SK-N-SH (cell line): Measurements from ENCODE around the gene CNTN2. TPM values are rescaled to one million over a fixed set of nuclear protein-coding genes. Genes with fewer than 3 reads are reported as not detected.
A peak's percentile ranks its signal among the peaks of the same experiment; 100 is the strongest.

ENCODE experiments used
- CTCF ChIA-PET: fragments of 300-600, 350-600 bp; formaldehyde crosslinking; extraction: SDS; loops from one replicate; lab custom pipeline; 2021; lab: Yijun Ruan, JAX
- POLR2A ChIA-PET: fragments of 350-600 bp; sonication (Branson Sonifier 250); formaldehyde crosslinking; extraction: SDS; loops from one replicate; lab custom pipeline; 2020; ENCODE audit warnings: antibody characterized with exemption, inconsistent platforms; lab: Yijun Ruan, JAX
- DNase-seq: peaks from one replicate; pipeline ENCODE4 v3.0.0; 2012
- H2AFZ ChIP-seq: fragments of 200-600 bp; sonication (generic); 2 replicates; pipeline ENCODE4 v1.8.1; 2016; ENCODE audit warnings: antibody characterized with exemption, mild to moderate bottlenecking, low read depth
- H3F3A ChIP-seq: fragments of 200-600 bp; sonication (generic); replicated peaks from 2 replicates; pipeline ENCODE3; 2016; ENCODE audit warnings: antibody characterized with exemption, mild to moderate bottlenecking; ENCODE audit not compliant: insufficient read depth
- H3K27ac ChIP-seq, 2 experiments: fragments of 200-500 bp in 1 of 2; fragments of 200-600 bp in 1 of 2; sonication (Bioruptor generic) in 1 of 2; sonication (generic), shearing (Covaris generic) in 1 of 2; 2 replicates each; pipeline versions ENCODE4 v1.5.1 to v1.6.1; 2014 to 2016; ENCODE audit warnings: low read depth in 2 of 2, inconsistent platforms in 1 of 2, low read length in 1 of 2, mild to moderate bottlenecking in 1 of 2, mixed read lengths in 1 of 2
- H3K27me3 ChIP-seq: fragments of 200-600 bp; sonication (generic), shearing (Covaris generic); 2 replicates; pipeline ENCODE4 v1.6.1; 2016; ENCODE audit warnings: mixed run types; ENCODE audit not compliant: insufficient read depth
- H3K36me3 ChIP-seq, 2 experiments: fragments of 200-500 bp in 1 of 2; fragments of 200-600 bp in 1 of 2; sonication (Bioruptor generic) in 1 of 2; sonication (generic) in 1 of 2; replicated peaks in 1 of 2; 2 replicates each; pipeline versions ENCODE3 to v1.5.1; 2014 to 2016; ENCODE audit warnings: low read length in 1 of 2, mild to moderate bottlenecking in 1 of 2; ENCODE audit not compliant: insufficient read depth in 2 of 2, control insufficient read depth in 1 of 2
- H3K4me1 ChIP-seq, 2 experiments: fragments of 200-500 bp in 1 of 2; fragments of 200-600 bp in 1 of 2; sonication (Bioruptor generic) in 1 of 2; sonication (generic), shearing (Covaris generic) in 1 of 2; 2 replicates each; pipeline versions ENCODE4 v1.5.1 to v1.6.1; 2014 to 2016; ENCODE audit warnings: low read depth in 1 of 2, low read length in 1 of 2, mixed run types in 1 of 2; ENCODE audit not compliant: insufficient read depth in 2 of 2, control insufficient read depth in 1 of 2
- H3K4me2 ChIP-seq: fragments of 200-600 bp; sonication (generic), shearing (Covaris generic); 2 replicates; pipeline ENCODE4 v1.6.1; 2017; ENCODE audit warnings: mixed run types
- H3K4me3 ChIP-seq, 2 experiments: fragments of 200-500 bp in 1 of 2; fragments of 200-600 bp in 1 of 2; sonication (Bioruptor generic) in 1 of 2; sonication (generic), shearing (Covaris generic) in 1 of 2; 2 replicates each; pipeline versions ENCODE4 v1.5.1 to v1.8.1; 2014 to 2016; ENCODE audit warnings: low read depth in 2 of 2, inconsistent platforms in 1 of 2, low read length in 1 of 2, mild to moderate bottlenecking in 1 of 2, mixed read lengths in 1 of 2, moderate library complexity in 1 of 2
- H3K79me2 ChIP-seq: fragments of 200-600 bp; sonication (generic); 2 replicates; pipeline ENCODE4 v1.8.1; 2017; ENCODE audit warnings: mild to moderate bottlenecking; ENCODE audit not compliant: insufficient read depth
- H3K9ac ChIP-seq: fragments of 200-600 bp; sonication (generic); 2 replicates; pipeline ENCODE4 v1.6.1; 2017; ENCODE audit warnings: mixed run types
- H3K9me2 ChIP-seq: fragments of 200-600 bp; sonication (generic); 2 replicates; pipeline ENCODE4 v1.6.1; 2017; ENCODE audit warnings: mixed run types
- H3K9me3 ChIP-seq: fragments of 200-600 bp; sonication (generic); 2 replicates; pipeline ENCODE4 v1.6.1; 2017; ENCODE audit warnings: mixed run types, mild to moderate bottlenecking, moderate library complexity
- H4K20me1 ChIP-seq: fragments of 200-600 bp; sonication (generic); 2 replicates; pipeline ENCODE4 v1.6.1; 2017; ENCODE audit warnings: mild to moderate bottlenecking, mixed run types; ENCODE audit not compliant: insufficient read depth
- EP300 ChIP-seq, 2 experiments: IDR thresholded peaks; 2 replicates each; pipeline versions ENCODE4 v1.4.0 to v1.6.1; 2012; ENCODE audit warnings: borderline replicate concordance in 1 of 2, low read depth in 1 of 2, low read length in 1 of 2
- EZH2phosphoT487 ChIP-seq: fragments of 200-600 bp; sonication (generic); IDR thresholded peaks from 2 replicates; pipeline ENCODE4 v1.6.1; 2017; ENCODE audit warnings: low read depth, mixed run types, mild to moderate bottlenecking, antibody characterized with exemption, moderate library complexity, borderline replicate concordance
- MEF2A ChIP-seq: IDR thresholded peaks from 2 replicates; pipeline ENCODE4 v1.4.0; 2012; ENCODE audit warnings: low read depth, borderline replicate concordance
- MXI1 ChIP-seq: IDR thresholded peaks from 2 replicates; pipeline ENCODE4 v1.6.1; 2012; ENCODE audit warnings: mild to moderate bottlenecking, low read depth, low read length, improper control_type of control experiment
- RAD21 ChIP-seq: IDR thresholded peaks from 2 replicates; pipeline ENCODE4 v1.6.1; 2012; ENCODE audit warnings: mild to moderate bottlenecking, low read length
- REST ChIP-seq: IDR thresholded peaks from 2 replicates; pipeline ENCODE4 v1.6.1; 2012; ENCODE audit warnings: mild to moderate bottlenecking, low read depth, low read length, moderate library complexity
- RXRA ChIP-seq: IDR thresholded peaks from 2 replicates; pipeline ENCODE4 v1.4.0; 2012; ENCODE audit warnings: low read depth, mild to moderate bottlenecking, borderline replicate concordance
- TEAD4 ChIP-seq: IDR thresholded peaks from 2 replicates; pipeline ENCODE4 v1.4.0; 2012; ENCODE audit warnings: mild to moderate bottlenecking, borderline replicate concordance; ENCODE audit not compliant: insufficient read depth
- ZBTB33 ChIP-seq: IDR thresholded peaks from 2 replicates; pipeline ENCODE4 v1.4.0; 2012; ENCODE audit warnings: low read depth, borderline replicate concordance
- WGBS: methylation state at CpG from one replicate; pipeline ENCODE4 v1.1.6; 2017; ENCODE audit warnings: low lambda C conversion rate; 5-methylcytosine and 5-hydroxymethylcytosine counted together
- polyA plus RNA-seq, 3 experiments: library from polyadenylated mRNA; depleted of rRNA; stranded (reverse); fragments of >200 nt; gene quantifications; 2 replicates each; pipeline ENCODE4 v1.2.3, GENCODE V29; 2012
- TF ChIP-seq, protein P1 (sequence below): fragments of 200-600 bp; sonication (generic); IDR thresholded peaks from 2 replicates; pipeline ENCODE4 v1.6.1; 2017; ENCODE audit warnings: antibody characterized with exemption, mild to moderate bottlenecking, moderate library complexity
- TF ChIP-seq, protein P2 (sequence below): fragments of 150-350 bp; IDR thresholded peaks from 2 replicates; pipeline ENCODE4 v1.6.1; 2017; ENCODE audit warnings: antibody characterized with exemption, low read length, low read depth, borderline replicate concordance

The CNTN2 gene
- polyA plus RNA-seq, 1 of the 3 experiments (the other 2 are of a cell fraction): 0.02 TPM

DNA sequence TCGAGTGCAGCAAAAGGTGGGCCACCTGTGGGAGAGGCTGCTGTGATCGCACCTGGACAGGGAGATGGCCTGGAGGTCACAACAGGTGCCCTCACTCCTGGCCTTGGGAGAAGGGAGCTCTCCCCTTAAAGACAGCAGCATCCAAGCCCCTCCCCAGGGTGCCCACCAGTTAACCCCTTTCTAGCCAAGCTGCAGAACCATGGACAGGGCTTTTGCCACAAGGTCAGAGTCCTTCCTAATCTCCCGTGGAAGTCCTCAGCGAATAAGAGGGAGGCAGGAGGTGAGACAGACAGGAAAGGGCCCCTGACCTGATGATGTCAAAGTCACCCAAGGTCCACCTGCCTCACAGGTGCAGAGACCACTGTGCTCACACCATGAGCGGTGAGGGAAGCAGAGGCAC is 1.7 kb downstream of the CNTN2 start:
- CTCF ChIA-PET: interaction anchor here (1.1 to 10.4 kb wide), 5 partner anchors 8 to 229 kb away, joined by 3 to 92 read pairs (median 5); no protein-coding TSS in a partner anchor
- Histone ChIP-seq H3K4me1 (peaks cover 0 to 7% of the 10 kb centered on the region in 2 experiments; a peak in 1 of 4 replicates), H2AFZ (no peak overlapping the region), H3K36me3 (no peaks in the 10 kb centered on the region), H3K9ac (no peak overlapping the region)
- TF ChIP-seq RXRA: no peak
- TF ChIP-seq, protein P1, sequence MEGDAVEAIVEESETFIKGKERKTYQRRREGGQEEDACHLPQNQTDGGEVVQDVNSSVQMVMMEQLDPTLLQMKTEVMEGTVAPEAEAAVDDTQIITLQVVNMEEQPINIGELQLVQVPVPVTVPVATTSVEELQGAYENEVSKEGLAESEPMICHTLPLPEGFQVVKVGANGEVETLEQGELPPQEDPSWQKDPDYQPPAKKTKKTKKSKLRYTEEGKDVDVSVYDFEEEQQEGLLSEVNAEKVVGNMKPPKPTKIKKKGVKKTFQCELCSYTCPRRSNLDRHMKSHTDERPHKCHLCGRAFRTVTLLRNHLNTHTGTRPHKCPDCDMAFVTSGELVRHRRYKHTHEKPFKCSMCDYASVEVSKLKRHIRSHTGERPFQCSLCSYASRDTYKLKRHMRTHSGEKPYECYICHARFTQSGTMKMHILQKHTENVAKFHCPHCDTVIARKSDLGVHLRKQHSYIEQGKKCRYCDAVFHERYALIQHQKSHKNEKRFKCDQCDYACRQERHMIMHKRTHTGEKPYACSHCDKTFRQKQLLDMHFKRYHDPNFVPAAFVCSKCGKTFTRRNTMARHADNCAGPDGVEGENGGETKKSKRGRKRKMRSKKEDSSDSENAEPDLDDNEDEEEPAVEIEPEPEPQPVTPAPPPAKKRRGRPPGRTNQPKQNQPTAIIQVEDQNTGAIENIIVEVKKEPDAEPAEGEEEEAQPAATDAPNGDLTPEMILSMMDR: no peak
- peak; percentile 87 for TF ChIP-seq REST
- TF ChIP-seq, all 33 proteins: peak for 1
- H3K27me3 ChIP-seq: peaks cover 60% of the 10 kb centered on the region
- H3K27ac ChIP-seq: no peak overlapping the region
- H4K20me1 ChIP-seq: no peaks in the 10 kb centered on the region
- WGBS: 67% methylated on average over 2 of the region's 5 CpGs
- H3K9me3 ChIP-seq: no peaks in the 10 kb centered on the region
- H3K4me2 ChIP-seq: no peak overlapping the region
- DNase-seq: no peak
- H3K79me2 ChIP-seq: no peaks in the 10 kb centered on the region
- H3K9me2 ChIP-seq: no peaks in the 10 kb centered on the region
- H3F3A ChIP-seq: no peaks in the 10 kb centered on the region
- POLR2A ChIA-PET: no interaction called here
- H3K4me3 ChIP-seq: no peak overlapping the region

DNA sequence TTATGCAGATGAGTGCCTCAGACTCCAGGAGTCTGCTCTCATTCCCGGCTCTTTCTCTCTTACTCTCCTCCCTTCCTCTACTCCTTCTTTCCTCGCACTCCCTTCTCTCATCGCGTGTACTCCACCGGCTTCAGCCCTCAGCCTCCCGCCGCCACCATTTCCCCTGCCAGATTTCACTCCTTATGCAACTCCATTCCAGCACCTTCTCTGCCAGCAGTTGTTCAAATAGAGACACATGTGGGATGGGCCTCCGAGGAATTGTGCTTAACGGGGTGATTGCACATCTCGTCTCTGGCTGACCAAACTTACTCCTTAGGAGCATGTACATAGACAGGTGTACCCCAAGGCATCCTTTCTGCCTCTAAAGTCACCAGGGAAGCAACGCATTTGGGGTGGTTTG is 2.1 kb downstream of the CNTN2 start:
- no peak overlapping the region for H2AFZ ChIP-seq
- 63% methylated on average over 11 of the region's 11 CpGs for WGBS
- H3K79me2 ChIP-seq: no peaks in the 10 kb centered on the region
- no peaks in the 10 kb centered on the region for H4K20me1 ChIP-seq
- H3K9me3 ChIP-seq: no peaks in the 10 kb centered on the region
- no peak for TF ChIP-seq EZH2phosphoT487
- TF ChIP-seq, protein P2, sequence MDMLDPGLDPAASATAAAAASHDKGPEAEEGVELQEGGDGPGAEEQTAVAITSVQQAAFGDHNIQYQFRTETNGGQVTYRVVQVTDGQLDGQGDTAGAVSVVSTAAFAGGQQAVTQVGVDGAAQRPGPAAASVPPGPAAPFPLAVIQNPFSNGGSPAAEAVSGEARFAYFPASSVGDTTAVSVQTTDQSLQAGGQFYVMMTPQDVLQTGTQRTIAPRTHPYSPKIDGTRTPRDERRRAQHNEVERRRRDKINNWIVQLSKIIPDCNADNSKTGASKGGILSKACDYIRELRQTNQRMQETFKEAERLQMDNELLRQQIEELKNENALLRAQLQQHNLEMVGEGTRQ: no peak
- TF ChIP-seq RAD21: no peak
- TF ChIP-seq EP300 (IDR thresholded peaks at IDR 0.05; ENCODE audit: borderline replicate concordance in 1 of 2, low read depth in 1 of 2, low read length in 1 of 2): no peak
- TF ChIP-seq MEF2A: no peak
- TF ChIP-seq, protein P1: no peak
- TF ChIP-seq ZBTB33: no peak
- TF ChIP-seq TEAD4: no peak
- TF ChIP-seq MXI1: no peak
- no peak overlapping the region for H3K27ac ChIP-seq
- no peak overlapping the region for H3K9ac ChIP-seq
- no peaks in the 10 kb centered on the region for H3K36me3 ChIP-seq
- no peaks in the 10 kb centered on the region for H3F3A ChIP-seq
- no peak for DNase-seq
- H3K9me2 ChIP-seq: no peaks in the 10 kb centered on the region
- ChIA-PET POLR2A (no interaction called here), CTCF (interaction anchor here (1.1 to 10.4 kb wide), 4 partner anchors 17 to 228 kb away, joined by 3 to 92 read pairs (median 11); no protein-coding TSS in a partner anchor)
- no peak overlapping the region for H3K4me2 ChIP-seq
- no peak overlapping the region for H3K4me3 ChIP-seq
- peaks cover 60% of the 10 kb centered on the region for H3K27me3 ChIP-seq
- peaks cover 0 to 7% of the 10 kb centered on the region in 2 experiments; a peak in 1 of 4 replicates for H3K4me1 ChIP-seq
